ENCODE measurements around the gene RASAL2. TPM values are rescaled to one million over a fixed set of nuclear protein-coding genes. Genes with fewer than 3 reads are reported as not detected.
A peak's percentile ranks its signal among the peaks of the same experiment; 100 is the strongest.

RASAL2 gene
- total RNA-seq, 1 experiment from 2014 or later, result 31.6 TPM

DNA sequence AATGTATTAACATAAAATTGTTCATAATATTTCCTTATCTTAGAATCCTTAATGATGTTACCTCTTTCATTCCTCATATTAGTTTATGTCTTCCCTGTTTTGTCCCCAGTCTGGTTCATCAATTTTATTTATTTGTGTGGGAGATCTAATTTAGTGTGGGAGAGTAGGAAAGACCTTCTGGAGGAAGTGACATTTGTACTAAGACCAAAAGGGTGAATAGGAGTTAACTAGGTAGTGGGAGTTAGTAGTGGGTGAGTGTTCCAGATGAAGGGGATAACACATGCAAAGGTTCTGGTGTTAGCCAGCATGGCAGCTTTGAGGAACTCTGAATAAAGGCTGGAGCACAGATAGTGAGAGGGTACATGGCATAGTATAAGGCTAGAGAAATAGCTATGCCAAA lies 21.4 kb downstream of the RASAL2 start:
- POLR2A ChIA-PET, result interaction anchor here (0.6 kb wide), 1 partner anchor 121 kb away, joined by 4 read pairs; no protein-coding TSS in a partner anchor
- DNase-seq (ENCODE audit: low read depth, low spot score) (no peak), ATAC-seq (0 out of 2 replicates have a peak, but pooled peaks have one; percentile 51)
- H3K9me3 ChIP-seq (ENCODE audit: control insufficient read depth, insufficient read depth, low read depth, low read length), result no peaks in the 10 kb centered on the region; the same call in 1 of the 2 replicates
- in situ Hi-C loops (cut with HindIII; ENCODE audit: low pct_unique_long_range_greater_than_20kb, low sequenced_read_pairs), result no loop called here
- no peak overlapping the region for H3K4me3 ChIP-seq (ENCODE audit: low read depth in 2 of 2, low read length in 2 of 2)
- H3K36me3 ChIP-seq (ENCODE audit: control insufficient read depth, insufficient read depth, low read length), result no peaks in the 10 kb centered on the region
- BruUV-seq (replicated peaks), result no TSS peak
- intact Hi-C loops (cut with micrococcal nuclease; ENCODE audit: unreplicated experiment), result no loop called here
- H3K4me1 ChIP-seq (ENCODE audit: control insufficient read depth, insufficient read depth, low read length), result no peaks in the 10 kb centered on the region
- CTCF ChIA-PET, result no interaction called here
- TF ChIP-seq TCF7L2 (IDR thresholded peaks at IDR 0.05; ENCODE audit: low read depth, low read length), result no peak
- TF ChIP-seq POLR2AphosphoS5 (IDR thresholded peaks at IDR 0.05; ENCODE audit: low read depth, low read length), result no peak
- TF ChIP-seq, protein P1, sequence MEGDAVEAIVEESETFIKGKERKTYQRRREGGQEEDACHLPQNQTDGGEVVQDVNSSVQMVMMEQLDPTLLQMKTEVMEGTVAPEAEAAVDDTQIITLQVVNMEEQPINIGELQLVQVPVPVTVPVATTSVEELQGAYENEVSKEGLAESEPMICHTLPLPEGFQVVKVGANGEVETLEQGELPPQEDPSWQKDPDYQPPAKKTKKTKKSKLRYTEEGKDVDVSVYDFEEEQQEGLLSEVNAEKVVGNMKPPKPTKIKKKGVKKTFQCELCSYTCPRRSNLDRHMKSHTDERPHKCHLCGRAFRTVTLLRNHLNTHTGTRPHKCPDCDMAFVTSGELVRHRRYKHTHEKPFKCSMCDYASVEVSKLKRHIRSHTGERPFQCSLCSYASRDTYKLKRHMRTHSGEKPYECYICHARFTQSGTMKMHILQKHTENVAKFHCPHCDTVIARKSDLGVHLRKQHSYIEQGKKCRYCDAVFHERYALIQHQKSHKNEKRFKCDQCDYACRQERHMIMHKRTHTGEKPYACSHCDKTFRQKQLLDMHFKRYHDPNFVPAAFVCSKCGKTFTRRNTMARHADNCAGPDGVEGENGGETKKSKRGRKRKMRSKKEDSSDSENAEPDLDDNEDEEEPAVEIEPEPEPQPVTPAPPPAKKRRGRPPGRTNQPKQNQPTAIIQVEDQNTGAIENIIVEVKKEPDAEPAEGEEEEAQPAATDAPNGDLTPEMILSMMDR (IDR thresholded peaks at IDR 0.05), result no peak
- TF ChIP-seq SIN3A (IDR thresholded peaks at IDR 0.05; ENCODE audit: borderline replicate concordance, insufficient read depth, low read depth, low read length), result no peak
- TF ChIP-seq, protein P2, sequence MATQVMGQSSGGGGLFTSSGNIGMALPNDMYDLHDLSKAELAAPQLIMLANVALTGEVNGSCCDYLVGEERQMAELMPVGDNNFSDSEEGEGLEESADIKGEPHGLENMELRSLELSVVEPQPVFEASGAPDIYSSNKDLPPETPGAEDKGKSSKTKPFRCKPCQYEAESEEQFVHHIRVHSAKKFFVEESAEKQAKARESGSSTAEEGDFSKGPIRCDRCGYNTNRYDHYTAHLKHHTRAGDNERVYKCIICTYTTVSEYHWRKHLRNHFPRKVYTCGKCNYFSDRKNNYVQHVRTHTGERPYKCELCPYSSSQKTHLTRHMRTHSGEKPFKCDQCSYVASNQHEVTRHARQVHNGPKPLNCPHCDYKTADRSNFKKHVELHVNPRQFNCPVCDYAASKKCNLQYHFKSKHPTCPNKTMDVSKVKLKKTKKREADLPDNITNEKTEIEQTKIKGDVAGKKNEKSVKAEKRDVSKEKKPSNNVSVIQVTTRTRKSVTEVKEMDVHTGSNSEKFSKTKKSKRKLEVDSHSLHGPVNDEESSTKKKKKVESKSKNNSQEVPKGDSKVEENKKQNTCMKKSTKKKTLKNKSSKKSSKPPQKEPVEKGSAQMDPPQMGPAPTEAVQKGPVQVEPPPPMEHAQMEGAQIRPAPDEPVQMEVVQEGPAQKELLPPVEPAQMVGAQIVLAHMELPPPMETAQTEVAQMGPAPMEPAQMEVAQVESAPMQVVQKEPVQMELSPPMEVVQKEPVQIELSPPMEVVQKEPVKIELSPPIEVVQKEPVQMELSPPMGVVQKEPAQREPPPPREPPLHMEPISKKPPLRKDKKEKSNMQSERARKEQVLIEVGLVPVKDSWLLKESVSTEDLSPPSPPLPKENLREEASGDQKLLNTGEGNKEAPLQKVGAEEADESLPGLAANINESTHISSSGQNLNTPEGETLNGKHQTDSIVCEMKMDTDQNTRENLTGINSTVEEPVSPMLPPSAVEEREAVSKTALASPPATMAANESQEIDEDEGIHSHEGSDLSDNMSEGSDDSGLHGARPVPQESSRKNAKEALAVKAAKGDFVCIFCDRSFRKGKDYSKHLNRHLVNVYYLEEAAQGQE (IDR thresholded peaks at IDR 0.05; ENCODE audit: insufficient read depth in 1 of 2, low read depth in 2 of 2, low read length in 1 of 2), result no peak
- no peaks in the 10 kb centered on the region for H3K27me3 ChIP-seq (ENCODE audit: control insufficient read depth, insufficient read depth, low read length)
- H3K27ac ChIP-seq (ENCODE audit: low read length), result no peak overlapping the region

DNA sequence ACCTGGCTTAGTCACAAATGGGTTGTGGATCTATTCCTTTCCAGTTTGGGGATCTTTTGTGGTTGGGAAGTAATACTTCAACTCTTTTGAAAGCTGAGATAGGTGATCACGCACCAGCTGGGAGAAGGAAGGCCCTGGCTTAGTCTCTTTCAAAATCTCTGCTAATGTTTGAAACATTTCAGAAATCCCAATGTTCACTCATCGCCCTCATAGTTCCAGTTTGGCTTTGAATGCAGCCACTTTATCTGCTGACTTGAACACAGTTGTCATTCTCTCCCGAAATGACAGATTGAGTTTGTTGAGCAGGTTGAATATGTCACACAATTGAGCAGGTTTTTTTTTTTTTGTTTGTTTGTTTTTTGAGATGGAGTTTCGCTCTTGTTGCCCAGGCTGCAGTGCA lies 24.6 kb downstream of the RASAL2 start:
- BruUV-seq (replicated peaks), result no TSS peak
- DNase-seq (ENCODE audit: low read depth, low spot score), result no peak
- ATAC-seq, result no peak
- intact Hi-C loops (cut with micrococcal nuclease; ENCODE audit: unreplicated experiment) (no loop called here), in situ Hi-C loops (cut with HindIII; ENCODE audit: low pct_unique_long_range_greater_than_20kb, low sequenced_read_pairs) (no loop called here)
- no peak overlapping the region for H3K27ac ChIP-seq (ENCODE audit: low read length)
- H3K36me3 ChIP-seq (ENCODE audit: control insufficient read depth, insufficient read depth, low read length), result no peaks in the 10 kb centered on the region
- CTCF ChIA-PET, result no interaction called here
- H3K4me1 ChIP-seq (ENCODE audit: control insufficient read depth, insufficient read depth, low read length), result peaks cover 7% of the 10 kb centered on the region
- no peaks in the 10 kb centered on the region for H3K27me3 ChIP-seq (ENCODE audit: control insufficient read depth, insufficient read depth, low read length)
- no peak for TF ChIP-seq POLR2AphosphoS5 (IDR thresholded peaks at IDR 0.05; ENCODE audit: low read depth, low read length)
- TF ChIP-seq, protein P2 (IDR thresholded peaks at IDR 0.05; ENCODE audit: insufficient read depth in 1 of 2, low read depth in 2 of 2, low read length in 1 of 2), result no peak
- no peak for TF ChIP-seq SIN3A (IDR thresholded peaks at IDR 0.05; ENCODE audit: borderline replicate concordance, insufficient read depth, low read depth, low read length)
- TF ChIP-seq, protein P1 (IDR thresholded peaks at IDR 0.05), result no peak
- no peak for TF ChIP-seq TCF7L2 (IDR thresholded peaks at IDR 0.05; ENCODE audit: low read depth, low read length)
- POLR2A ChIA-PET, result no interaction called here
- no peaks in the 10 kb centered on the region; the same call in 1 of the 2 replicates for H3K9me3 ChIP-seq (ENCODE audit: control insufficient read depth, insufficient read depth, low read depth, low read length)
- no peak overlapping the region for H3K4me3 ChIP-seq (ENCODE audit: low read depth in 2 of 2, low read length in 2 of 2)
